ENCODE measurements around the gene RNF121.
"Not testable (repeated sequence)": the region's sequence is repeated elsewhere in the genome, so short reads cannot be mapped to it uniquely, and the experiment has no call there.

The RNF121 gene

GRCh38 chr11:71928737-71929443 is at the start of gene RNF121:
Gene RNF121, plus strand, starts transcription at chr11:71929046. Its CDS starts 16 bp downstream, at chr11:71929062.
- DNase-seq, result peak; percentile 98

DNA sequence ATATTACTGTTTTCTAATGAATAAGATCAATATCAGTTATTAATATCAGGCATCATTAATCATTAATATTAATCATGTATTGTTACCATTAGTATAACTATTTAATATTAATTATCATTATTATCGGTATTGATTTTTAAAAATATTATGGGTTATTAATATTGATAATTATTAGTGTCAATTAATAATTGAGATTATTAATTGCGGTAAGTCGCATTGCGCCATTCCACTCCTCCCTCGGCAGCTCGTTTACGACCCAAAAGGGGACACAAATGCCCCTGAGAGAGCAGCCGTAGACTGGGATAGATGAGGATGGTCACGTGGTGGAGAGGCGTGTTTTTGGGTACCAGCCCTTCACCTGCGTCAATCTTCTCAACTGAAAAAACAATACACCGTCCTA is 43.0 kb upstream of the RNF121 start:
- DNase-seq, result not testable (repeated sequence)

DNA sequence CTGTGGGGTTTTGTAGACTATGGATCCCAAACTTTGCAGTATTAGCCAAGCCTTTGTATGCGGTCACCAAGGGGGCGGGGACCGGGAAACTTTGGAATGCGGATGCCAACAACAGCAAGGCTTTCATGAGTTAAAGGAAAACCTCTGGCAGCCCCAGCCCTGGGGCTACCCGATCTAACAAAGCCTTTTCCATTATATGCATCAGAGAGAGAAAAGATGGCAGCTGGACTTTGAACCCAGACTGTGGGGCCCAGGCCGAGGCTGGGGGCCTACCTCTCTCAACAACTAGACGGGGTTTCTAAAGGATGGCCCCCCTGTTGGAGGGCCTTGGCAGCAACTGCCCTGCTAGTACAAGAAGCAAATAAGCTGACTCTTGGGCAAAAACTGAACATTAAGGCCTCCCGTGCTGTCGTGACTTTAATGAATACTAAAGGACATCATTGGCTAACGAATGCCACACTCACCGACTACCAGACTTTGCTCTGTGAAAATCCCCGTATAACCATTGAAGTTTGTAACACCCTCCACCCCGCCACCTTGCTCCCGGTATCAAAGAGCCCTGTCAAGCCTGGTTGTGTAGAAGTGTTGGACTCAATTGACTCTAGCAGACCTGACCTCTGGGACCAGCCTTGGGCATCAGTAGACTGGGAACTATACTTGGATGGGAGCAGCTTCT is 40.4 kb upstream of the RNF121 start:
- DNase-seq, result not testable (repeated sequence)

- not testable (repeated sequence) for DNase-seq
Measured at GRCh38 chr11:71889181-71889872, 39.5 kb upstream of the RNF121 start.

DNA sequence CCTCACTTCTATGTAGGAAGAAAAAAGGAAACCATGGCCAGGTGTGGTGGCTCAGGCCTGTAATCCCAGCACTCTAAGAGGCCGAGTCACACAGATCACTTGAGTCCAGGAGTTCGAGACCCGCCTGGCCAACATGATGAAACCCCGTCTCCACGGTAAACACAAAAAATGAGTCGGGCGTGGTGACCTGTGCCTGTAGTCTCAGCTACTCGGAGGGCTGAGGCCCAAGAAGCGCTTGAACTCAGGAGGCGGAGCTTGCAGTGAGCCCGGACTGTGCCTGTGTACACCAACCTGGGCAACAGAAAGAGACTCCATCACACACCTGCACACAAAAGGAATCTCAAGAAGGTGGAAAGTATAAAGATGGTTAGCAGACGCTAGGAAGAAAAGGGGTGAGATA is 32.9 kb upstream of the RNF121 start:
- no peak for DNase-seq

DNA sequence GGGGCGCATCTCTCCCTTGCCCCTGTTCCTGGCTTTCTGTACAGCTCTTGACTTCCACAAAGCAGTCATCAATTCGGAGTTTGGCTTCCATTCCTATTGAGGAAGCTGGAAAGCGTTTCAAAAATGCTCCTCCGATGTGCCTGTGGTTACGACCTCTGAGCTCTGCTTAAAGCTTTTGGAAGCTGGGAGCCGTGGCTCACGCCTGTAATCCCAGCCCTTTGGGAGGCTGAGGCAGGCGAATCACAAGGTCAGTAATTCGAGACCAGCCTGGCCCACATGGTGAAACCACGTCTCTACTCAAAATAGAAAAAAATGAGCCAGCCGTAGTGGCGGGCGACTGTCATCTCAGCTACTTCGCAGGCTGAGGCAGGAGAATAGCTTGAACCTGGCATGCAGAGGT is 27.7 kb upstream of the RNF121 start:
- DNase-seq, result not testable (repeated sequence)

GRCh38 chr11:71908218-71908617 is 20.6 kb upstream of the RNF121 start:
- no peak for DNase-seq

DNA sequence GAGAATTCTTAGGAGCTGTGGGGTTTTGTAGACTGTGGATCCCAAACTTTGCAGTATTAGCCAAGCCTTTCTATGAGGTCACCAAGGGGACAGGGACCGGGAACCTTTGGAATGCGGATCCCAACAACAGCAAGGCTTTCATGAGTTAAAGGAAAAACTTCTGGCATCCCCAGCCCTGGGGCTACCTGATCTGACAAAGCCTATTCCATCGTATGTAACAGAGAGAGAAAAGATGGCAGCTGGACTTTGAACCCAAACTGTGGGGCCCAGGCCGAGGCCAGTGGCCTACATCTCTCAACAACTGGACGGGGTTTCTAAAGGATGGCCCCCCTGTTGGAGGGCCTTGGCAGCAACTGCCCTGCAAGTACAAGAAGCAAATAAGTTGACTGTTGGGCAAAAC is 18.1 kb upstream of the RNF121 start:
- DNase-seq, result not testable (repeated sequence)

DNA sequence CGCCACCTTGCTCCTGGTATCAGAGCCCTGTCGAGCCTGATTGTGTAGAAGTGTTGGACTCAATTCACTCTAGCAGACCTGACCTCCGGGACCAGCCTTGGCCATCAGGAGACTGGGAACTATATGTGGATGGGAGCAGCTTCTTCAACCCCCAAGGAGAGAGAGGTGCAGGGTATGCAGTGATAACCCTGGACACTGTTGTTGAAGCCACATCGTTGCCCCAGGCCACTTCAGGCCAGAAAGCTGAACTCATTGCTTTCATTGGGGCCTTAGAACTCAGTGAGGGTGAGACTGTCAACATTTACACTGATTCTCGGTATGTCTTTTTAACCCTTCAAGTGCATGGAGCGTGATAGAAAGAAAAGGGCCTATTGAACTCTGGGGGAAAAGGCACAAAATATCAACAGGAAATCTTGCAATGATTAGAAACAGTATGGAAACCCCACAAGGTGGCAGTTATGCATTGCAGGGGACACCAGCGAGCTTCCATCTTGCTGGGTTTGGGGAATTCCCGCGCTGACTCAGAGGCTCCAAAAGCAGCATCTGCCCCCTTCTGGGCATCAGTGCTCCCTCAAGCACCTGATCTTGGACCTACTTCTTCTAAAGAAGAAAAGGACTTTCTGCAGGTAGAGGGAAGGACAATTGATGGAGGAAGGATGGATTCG is 17.4 kb upstream of the RNF121 start:
- peak; percentile 68 for DNase-seq

- DNase-seq, result not testable (repeated sequence)
Measured at GRCh38 chr11:71911986-71912340, 16.9 kb upstream of the RNF121 start.

DNA sequence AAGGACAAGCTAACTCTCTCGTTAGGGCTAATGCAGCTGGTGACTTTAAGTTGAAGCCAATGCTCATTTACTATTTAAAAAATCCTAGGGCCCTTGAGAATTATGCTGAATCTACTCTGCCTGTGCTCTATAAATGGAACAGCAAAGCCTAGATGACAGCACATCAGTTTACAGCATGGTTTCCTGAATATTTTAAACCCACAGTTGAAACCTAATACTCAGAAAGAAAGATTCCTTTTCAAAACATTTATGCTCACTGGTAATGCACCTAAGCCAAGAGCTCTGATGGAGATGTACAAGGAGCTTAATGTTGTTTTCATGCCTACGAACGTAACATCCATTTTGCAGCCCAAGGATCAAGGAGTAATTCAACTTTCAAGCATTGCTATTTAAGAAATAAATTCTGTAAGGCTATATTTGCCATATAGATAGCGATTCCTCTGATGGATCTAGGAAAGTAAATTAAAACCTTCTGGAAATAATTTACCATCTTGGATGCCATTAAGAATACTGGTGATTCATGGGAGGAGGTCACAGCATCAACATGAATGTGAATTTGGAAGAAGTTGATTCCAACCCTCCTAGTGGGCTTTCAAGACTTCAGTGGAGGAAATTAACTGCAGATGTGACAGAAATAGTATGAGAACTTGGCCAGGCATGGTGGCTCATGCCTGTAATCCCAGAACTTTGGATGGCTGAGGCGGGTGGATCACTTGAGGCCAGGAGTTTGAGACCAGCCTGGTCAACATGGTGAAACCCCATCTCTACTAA is 14.9 kb upstream of the RNF121 start:
- DNase-seq, result no peak

GRCh38 chr11:71914617-71915189 is 14.1 kb upstream of the RNF121 start:
- no peak for DNase-seq

DNA sequence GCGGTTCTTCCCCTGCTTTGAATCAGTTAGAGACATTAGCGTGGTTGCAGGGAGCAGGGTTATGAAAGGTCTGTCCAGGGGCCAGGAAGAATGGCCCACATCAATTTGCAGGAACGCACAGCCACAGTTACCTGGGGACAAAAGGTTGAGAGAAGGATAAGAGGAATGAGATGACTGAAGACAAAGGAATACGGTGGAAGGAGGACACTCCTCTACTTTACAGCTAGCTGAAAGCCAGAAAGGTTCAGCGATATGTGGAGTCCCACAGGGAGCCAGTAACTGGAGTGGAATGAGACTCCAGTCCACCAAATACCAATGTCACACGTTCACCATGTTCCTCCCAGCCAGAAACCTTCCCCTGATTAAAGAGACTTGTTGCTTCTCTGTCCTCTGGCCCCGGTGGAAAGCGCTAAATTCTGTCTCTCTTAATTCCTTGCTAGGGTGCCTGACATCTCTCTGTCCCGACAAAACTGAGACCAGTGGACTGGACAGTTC is 11.2 kb upstream of the RNF121 start:
- DNase-seq, result no peak

- DNase-seq, result peak; percentile 91
Measured at GRCh38 chr11:71927820-71928736, 768 bp upstream of the RNF121 start, which contains the start of gene XNDC1N. Gene XNDC1N, minus strand, starts transcription at chr11:71928594. Its CDS starts 5,241 bp downstream, at chr11:71923353.

GRCh38 chr11:71929491-71929890 is 645 bp downstream of the RNF121 start:
- no peak for DNase-seq

DNA sequence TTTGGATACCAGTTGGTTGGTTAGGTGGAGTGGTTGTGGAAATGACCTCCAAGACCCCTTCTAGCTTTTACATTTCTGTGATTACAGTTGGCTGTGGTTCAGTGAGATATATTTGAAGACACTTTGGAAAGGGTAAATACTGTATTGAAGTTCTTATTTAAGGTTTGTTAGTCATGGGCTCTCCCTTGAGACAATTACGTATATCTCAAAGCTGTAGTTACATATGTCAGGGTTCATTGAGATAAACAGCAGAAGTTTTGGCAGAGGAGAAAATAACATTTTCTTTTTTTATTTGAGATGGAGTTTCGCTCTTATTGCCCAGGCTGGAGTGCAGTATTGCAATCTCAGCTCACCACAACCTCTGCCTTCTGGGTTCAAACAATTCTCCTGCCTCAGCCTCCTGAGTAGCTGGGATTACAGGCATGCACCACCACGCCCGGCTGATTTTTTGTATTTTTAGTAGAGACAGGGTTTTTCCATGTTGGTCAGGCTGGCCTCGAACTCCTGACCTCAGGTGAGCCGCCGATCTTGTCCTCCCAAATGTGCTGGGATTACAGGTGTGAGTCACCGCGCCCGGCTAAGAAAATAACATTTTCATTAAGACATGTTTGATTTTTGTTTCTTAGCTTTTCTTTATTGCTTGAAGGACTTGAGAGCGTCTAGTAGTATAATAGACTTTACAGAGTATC is 1.9 kb downstream of the RNF121 start:
- DNase-seq, result no peak

DNA sequence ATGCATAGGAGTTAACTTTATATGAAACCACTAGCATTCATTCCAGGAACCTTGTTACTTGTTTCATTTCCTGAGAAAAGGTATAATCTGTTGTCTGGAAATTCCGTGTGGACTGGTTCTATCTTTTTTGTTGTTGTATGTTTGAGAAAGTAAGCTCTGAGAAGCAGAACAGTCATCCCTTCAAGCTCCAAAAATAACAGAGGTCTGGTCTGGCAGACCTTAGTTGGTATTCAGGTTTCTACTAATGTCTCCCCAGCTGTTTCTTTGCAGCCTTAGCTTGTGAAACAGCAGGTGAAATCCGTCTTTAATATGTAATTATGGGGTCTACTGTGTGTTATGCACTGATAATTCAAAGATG is 2.4 kb downstream of the RNF121 start:
- no peak for DNase-seq

- no peak for DNase-seq
Measured at GRCh38 chr11:71933141-71933933, 4.5 kb downstream of the RNF121 start.

DNA sequence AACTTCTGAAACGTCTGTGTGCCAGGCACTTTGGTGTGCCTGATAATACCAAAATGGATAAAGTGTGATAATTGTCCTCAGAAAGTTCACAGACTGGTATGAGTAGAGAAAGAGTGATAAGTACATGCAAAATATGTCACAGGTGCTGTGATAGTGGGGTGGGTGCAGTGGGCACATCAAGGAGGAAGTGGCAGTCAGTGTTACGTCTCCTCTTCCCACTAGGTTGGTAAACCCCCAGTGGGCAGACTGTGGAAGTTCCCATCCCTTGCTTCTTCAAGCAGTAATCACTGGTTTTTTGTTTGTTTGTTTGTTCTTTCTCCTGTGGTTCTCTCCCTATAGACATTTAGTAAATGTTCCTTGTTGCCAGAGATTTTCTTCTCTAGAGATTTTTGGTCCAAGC is 5.4 kb downstream of the RNF121 start:
- no peak for DNase-seq

All from activated CD8-positive, alpha-beta memory T cell treated with anti-CD3 and anti-CD28 coated beads for 24 hours (primary cell).